HG03460 (cell line): ENCODE data around the gene CREBL2.
"Not testable (repeated sequence)": the region's sequence is repeated elsewhere in the genome, so short reads cannot be mapped to it uniquely, and the experiment has no call there.

ENCODE experiments used
- ATAC-seq: cut with Tn5 transposase; IDR thresholded peaks from one replicate; pipeline ENCODE4 v1.9.1; 2021; ENCODE audit not compliant: unreplicated experiment

The CREBL2 gene

GRCh38 chr12:12611512-12612306 is at the start of gene CREBL2:
TSS of gene CREBL2 (plus strand) at chr12:12611876. CDS start at chr12:12612173, 297 bp downstream.
- ATAC-seq, result peak; percentile 63

- ATAC-seq, result no peak
Observed at GRCh38 chr12:12562016-12562483, 49.6 kb upstream of the CREBL2 start.

- ATAC-seq, result peak; percentile 60
Observed at GRCh38 chr12:12562585-12563261, 49.0 kb upstream of the CREBL2 start, which contains the start of gene DUSP16. TSS of gene DUSP16 (minus strand) at chr12:12562863. CDS start at chr12:12521098, 41,765 bp downstream.

GRCh38 chr12:12563290-12563928 is 48.3 kb upstream of the CREBL2 start:
- ATAC-seq, result no peak

- ATAC-seq, result no peak
Observed at GRCh38 chr12:12564911-12565310, 46.8 kb upstream of the CREBL2 start.

GRCh38 chr12:12565971-12566370 is 45.7 kb upstream of the CREBL2 start:
- not testable (repeated sequence) for ATAC-seq

GRCh38 chr12:12572659-12573058 is 39.0 kb upstream of the CREBL2 start:
- ATAC-seq, result no peak

- no peak for ATAC-seq
Observed at GRCh38 chr12:12577786-12578185, 33.9 kb upstream of the CREBL2 start.

- not testable (repeated sequence) for ATAC-seq
Observed at GRCh38 chr12:12580716-12581115, 31.0 kb upstream of the CREBL2 start.

- peak; percentile 49 for ATAC-seq
Observed at GRCh38 chr12:12582193-12582881, 29.3 kb upstream of the CREBL2 start.

- peak; percentile 93 for ATAC-seq
Observed at GRCh38 chr12:12582895-12583303, 28.8 kb upstream of the CREBL2 start.

- no peak for ATAC-seq
Observed at GRCh38 chr12:12583510-12584178, 28.0 kb upstream of the CREBL2 start.

- no peak for ATAC-seq
Observed at GRCh38 chr12:12585115-12585863, 26.4 kb upstream of the CREBL2 start.

GRCh38 chr12:12586879-12587675 is 24.6 kb upstream of the CREBL2 start:
- no peak for ATAC-seq

GRCh38 chr12:12587878-12588277 is 23.8 kb upstream of the CREBL2 start:
- ATAC-seq, result no peak

GRCh38 chr12:12588436-12588835 is 23.2 kb upstream of the CREBL2 start:
- not testable (repeated sequence) for ATAC-seq

GRCh38 chr12:12590961-12591360 is 20.7 kb upstream of the CREBL2 start:
- ATAC-seq, result no peak

- ATAC-seq, result no peak
Observed at GRCh38 chr12:12592930-12593329, 18.7 kb upstream of the CREBL2 start.

- not testable (repeated sequence) for ATAC-seq
Observed at GRCh38 chr12:12595929-12596328, 15.7 kb upstream of the CREBL2 start.
